ENCODE measurements around the gene DLG1. TPM values are rescaled to one million over a fixed set of nuclear protein-coding genes. Genes with fewer than 3 reads are reported as not detected.

DLG1 gene
- total and polyA plus RNA-seq, 2 of the 4 experiments (the other 2 are of a cell fraction): 21.2 to 57.7 TPM

- H2BK5ac ChIP-seq (ENCODE audit: low read depth, low read length, poor library complexity, severe bottlenecking): no peak overlapping the region
- no CpG with 5 or more reads among the region's 2 CpGs for WGBS, 2 experiments (ENCODE audit: extremely low coverage in 2 of 2, insufficient read length in 1 of 2)
- H3K23ac ChIP-seq (ENCODE audit: low read depth, low read length): no peak overlapping the region
- peaks cover 9% of the 10 kb centered on the region for H3K9me3 ChIP-seq (ENCODE audit: control insufficient read depth, insufficient read depth, low read length)
- no TSS peak for BruUV-seq (replicated peaks)
- H3K14ac ChIP-seq (replicated peaks; ENCODE audit: low read depth, low read length): no peak overlapping the region
- TF ChIP-seq CTCF (conservative IDR thresholded peaks at IDR 0.05; ENCODE audit: low read depth, low read length) (no peak), POLR2A (IDR thresholded peaks at IDR 0.05; ENCODE audit: low read depth, low read length) (no peak)
- H3K27ac ChIP-seq (ENCODE audit: insufficient read depth, low read length): no peak overlapping the region
- no peak overlapping the region for H4K5ac ChIP-seq (ENCODE audit: low read depth, low read length)
- H2BK15ac ChIP-seq (ENCODE audit: low read depth, low read length): no peak overlapping the region
- H3K79me1 ChIP-seq (ENCODE audit: low read depth in 1 of 2, low read length in 2 of 2): peaks cover 43 to 61% of the 10 kb centered on the region in 2 experiments
- ATAC-seq (ENCODE audit: low read depth) (no peak), DNase-seq (peak; percentile 22)
- H2AFZ ChIP-seq (replicated peaks; ENCODE audit: low read length, poor library complexity): no peak overlapping the region
- intact Hi-C loops (cut with micrococcal nuclease) (no loop called here), in situ Hi-C loops (cut with MboI; ENCODE audit: low sequenced_read_pairs) (no loop called here), dilution Hi-C loops (cut with HindIII; ENCODE audit: low sequenced_read_pairs, unreplicated experiment) (no loop called here)
- no peak overlapping the region for H3K56ac ChIP-seq (ENCODE audit: extremely low read depth, insufficient read depth, low read length)
- no peaks in the 10 kb centered on the region for H3K27me3 ChIP-seq (ENCODE audit: control insufficient read depth, insufficient read depth, low read length)
- no peak overlapping the region for H2BK120ac ChIP-seq (ENCODE audit: low read depth, low read length)
- H3K9me1 ChIP-seq (ENCODE audit: insufficient read depth, low read length): 0 out of 2 replicates have a peak, but pooled peaks cover 5% of the 10 kb centered on the region
- no peak overlapping the region for H3K4me2 ChIP-seq (ENCODE audit: low read depth, low read length)
- peaks cover 8% of the 10 kb centered on the region for H3K36me3 ChIP-seq (ENCODE audit: control insufficient read depth, insufficient read depth, low read length)
- no peak overlapping the region for H4K91ac ChIP-seq (ENCODE audit: insufficient read depth, low read depth, low read length)
- H2AK9ac ChIP-seq (replicated peaks; ENCODE audit: low read depth, low read length, poor library complexity): no peak overlapping the region
- no peak overlapping the region for H3K4me3 ChIP-seq (ENCODE audit: insufficient read depth, low read depth, low read length)
- no peak overlapping the region for H2AK5ac ChIP-seq (ENCODE audit: low read depth, low read length)
- H4K20me1 ChIP-seq (ENCODE audit: insufficient read depth, low read length): peaks cover 30% of the 10 kb centered on the region
- H3K4me1 ChIP-seq (ENCODE audit: control insufficient read depth, insufficient read depth, low read length): peaks cover 3% of the 10 kb centered on the region
- CTCF ChIA-PET: interaction anchor here (1.2 kb wide), 1 partner anchor 11 kb away, joined by 3 read pairs; no protein-coding TSS in a partner anchor
- no peak overlapping the region for H4K8ac ChIP-seq (ENCODE audit: low read depth in 2 of 2, low read length in 2 of 2)
- H3K4ac ChIP-seq (ENCODE audit: low read depth, low read length): no peak overlapping the region
- POLR2A ChIA-PET (ENCODE audit: unreplicated experiment): no interaction called here
- no peak overlapping the region for H2BK20ac ChIP-seq (ENCODE audit: low read depth, low read length)
- no peak overlapping the region for H3K9ac ChIP-seq (ENCODE audit: low read depth, low read length)
- H3K18ac ChIP-seq (ENCODE audit: low read depth, low read length): no peak overlapping the region
Measured at GRCh38 chr3:197241173-197241572, 57.2 kb downstream of the DLG1 start.

All from IMR-90 (cell line).